GM12892 (cell line): ENCODE results near the gene ZNF692.

Source experiments
- POLR2A ChIP-seq: IDR thresholded peaks from 2 replicates; pipeline ENCODE4 v1.6.1; 2011; ENCODE audit warnings: low read depth, low read length, control low read depth
- POLR2AphosphoS5 ChIP-seq: IDR thresholded peaks from 2 replicates; pipeline ENCODE4 v1.6.1; 2011; ENCODE audit warnings: low read depth, low read length, control low read depth
- TAF1 ChIP-seq: IDR thresholded peaks from 2 replicates; pipeline ENCODE4 v1.6.1; 2011; ENCODE audit warnings: low read depth, mild to moderate bottlenecking, control low read depth, low read length, borderline replicate concordance

DNA sequence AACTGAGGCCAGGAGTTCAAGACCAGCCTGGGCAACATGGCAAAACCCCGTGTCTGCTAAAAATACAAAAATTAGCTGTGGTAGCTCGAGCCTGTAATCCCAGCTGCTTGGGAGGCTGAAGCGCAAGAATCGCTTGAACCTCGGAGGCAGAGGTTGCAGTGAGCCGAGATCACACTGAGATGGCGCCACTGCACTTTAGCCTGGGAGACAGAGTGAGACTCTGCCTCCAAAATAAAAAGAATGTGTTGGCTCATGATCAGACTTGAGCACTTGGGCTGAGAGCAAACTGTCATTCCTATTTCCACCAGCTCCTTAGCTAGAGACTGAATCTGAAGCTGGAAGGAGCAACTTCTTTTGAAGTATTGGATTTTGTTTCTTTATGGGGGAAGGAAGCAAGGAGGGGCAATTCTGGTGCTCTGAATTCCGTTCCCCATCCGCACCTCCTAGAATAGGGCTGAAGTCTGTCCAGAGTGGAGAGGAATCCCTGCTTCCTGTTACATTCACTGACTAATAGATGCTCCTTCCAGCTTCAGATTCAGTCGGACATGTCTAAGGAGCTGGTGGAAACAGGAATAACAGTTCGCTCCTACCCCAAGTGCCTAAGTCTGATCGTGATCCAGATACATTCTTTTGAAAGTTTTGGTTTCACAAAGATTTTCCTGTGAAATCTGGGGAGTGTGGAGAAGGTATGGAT is 17.0 kb downstream of the ZNF692 start:
- TF ChIP-seq POLR2A: no peak
- TF ChIP-seq POLR2AphosphoS5: no peak; the same call in 1 of the 2 replicates
- no peak for TF ChIP-seq TAF1
